ENCODE data around the gene ASPRV1.
"Not testable (repeated sequence)": the region's sequence is repeated elsewhere in the genome, so short reads cannot be mapped to it uniquely, and the experiment has no call there.

Gene ASPRV1

GRCh38 chr2:69960821-69961220 is 610 bp downstream of the ASPRV1 start:
- FAIRE-seq (no peak), DNase-seq (ENCODE audit: insufficient read length, low spot score) (no peak)
- TF ChIP-seq POLR2A (IDR thresholded peaks at IDR 0.05; ENCODE audit: low read depth, low read length) = no peak

GRCh38 chr2:69959425-69959824 is 2.0 kb downstream of the ASPRV1 start:
- no peak for DNase-seq (ENCODE audit: insufficient read length, low spot score)
- no peak for TF ChIP-seq POLR2A (IDR thresholded peaks at IDR 0.05; ENCODE audit: low read depth, low read length)
- no peak for FAIRE-seq

- DNase-seq (ENCODE audit: insufficient read length, low spot score) (no peak), FAIRE-seq (no peak)
- no peak for TF ChIP-seq POLR2A (IDR thresholded peaks at IDR 0.05; ENCODE audit: low read depth, low read length)
These were observed 3.0 kb downstream of the ASPRV1 start for GRCh38 chr2:69958480-69958879.

- no peak for TF ChIP-seq POLR2A (IDR thresholded peaks at IDR 0.05; ENCODE audit: low read depth, low read length)
- DNase-seq (ENCODE audit: insufficient read length, low spot score) (no peak), FAIRE-seq (no peak)
These were observed 3.5 kb downstream of the ASPRV1 start for GRCh38 chr2:69957965-69958364.

GRCh38 chr2:69956475-69956979 is 4.9 kb downstream of the ASPRV1 start:
- DNase-seq (ENCODE audit: insufficient read length, low spot score) = no peak
- TF ChIP-seq POLR2A (IDR thresholded peaks at IDR 0.05; ENCODE audit: low read depth, low read length) = no peak
- no peak for FAIRE-seq

GRCh38 chr2:69955029-69955428 is 6.4 kb downstream of the ASPRV1 start:
- no peak for DNase-seq (ENCODE audit: insufficient read length, low spot score)
- no peak for TF ChIP-seq POLR2A (IDR thresholded peaks at IDR 0.05; ENCODE audit: low read depth, low read length)
- no peak for FAIRE-seq

GRCh38 chr2:69954084-69954483 is 7.3 kb downstream of the ASPRV1 start:
- DNase-seq (ENCODE audit: insufficient read length, low spot score) = no peak
- no peak for FAIRE-seq
- no peak for TF ChIP-seq POLR2A (IDR thresholded peaks at IDR 0.05; ENCODE audit: low read depth, low read length)

GRCh38 chr2:69952336-69953115 is 8.9 kb downstream of the ASPRV1 start:
- FAIRE-seq = no peak
- no peak for TF ChIP-seq POLR2A (IDR thresholded peaks at IDR 0.05; ENCODE audit: low read depth, low read length)
- DNase-seq (ENCODE audit: insufficient read length, low spot score) = no peak

GRCh38 chr2:69950671-69951070 is 10.8 kb downstream of the ASPRV1 start:
- not testable (repeated sequence) for DNase-seq (ENCODE audit: insufficient read length, low spot score); FAIRE-seq

- DNase-seq (ENCODE audit: insufficient read length, low spot score) (no peak), FAIRE-seq (no peak)
- no peak for TF ChIP-seq POLR2A (IDR thresholded peaks at IDR 0.05; ENCODE audit: low read depth, low read length)
These were observed 11.2 kb downstream of the ASPRV1 start for GRCh38 chr2:69950241-69950640.

- DNase-seq (ENCODE audit: insufficient read length, low spot score) (no peak), FAIRE-seq (no peak)
- no peak for TF ChIP-seq POLR2A (IDR thresholded peaks at IDR 0.05; ENCODE audit: low read depth, low read length)
These were observed 12.3 kb downstream of the ASPRV1 start for GRCh38 chr2:69948963-69949645.

- TF ChIP-seq POLR2A (IDR thresholded peaks at IDR 0.05; ENCODE audit: low read depth, low read length) = no peak
- DNase-seq (ENCODE audit: insufficient read length, low spot score) = no peak
- FAIRE-seq = no peak
These were observed 13.1 kb downstream of the ASPRV1 start for GRCh38 chr2:69948032-69948962.

GRCh38 chr2:69947325-69947931 is 14.0 kb downstream of the ASPRV1 start:
- FAIRE-seq (no peak), DNase-seq (ENCODE audit: insufficient read length, low spot score) (no peak)
- TF ChIP-seq POLR2A (IDR thresholded peaks at IDR 0.05; ENCODE audit: low read depth, low read length) = no peak

All from H54 (cell line).